HepG2 (cell line): Measurements from ENCODE around the gene IDUA. TPM values are rescaled to one million over a fixed set of nuclear protein-coding genes. Genes with fewer than 3 reads are reported as not detected.

Source experiments
- ASH2L ChIP-seq: fragments of 300-600, 200-600 bp; sonication (generic); IDR thresholded peaks from 2 replicates; pipeline ENCODE4 v1.7.0; 2017; ENCODE audit warnings: low read depth, mild to moderate bottlenecking, moderate library complexity, mixed read lengths, low read length; ENCODE audit not compliant: insufficient read length
- BORCS8-MEF2B ChIP-seq: sonication (generic); formaldehyde crosslinking; IDR thresholded peaks from 2 replicates; pipeline ENCODE4 v1.8.0; 2022; ENCODE audit warnings: mild to moderate bottlenecking, missing genetic modification reagents
- GMEB1 ChIP-seq: sonication (generic); formaldehyde crosslinking; IDR thresholded peaks from 2 replicates; pipeline ENCODE4 v1.5.1; 2020; ENCODE audit warnings: missing genetic modification reagents, mild to moderate bottlenecking, borderline replicate concordance
- JARID2 ChIP-seq: sonication (generic); formaldehyde crosslinking; IDR thresholded peaks from 2 replicates; pipeline ENCODE4 v1.8.1; 2023; ENCODE audit warnings: missing genetic modification reagents, inconsistent platforms; ENCODE audit not compliant: insufficient replicate concordance
- MAZ ChIP-seq, 2 experiments: sonication (generic) in 1 of 2; formaldehyde crosslinking in 1 of 2; IDR thresholded peaks; 2 replicates each; pipeline versions ENCODE4 v1.5.0 to v1.6.1; 2012 to 2020; ENCODE audit warnings: low read depth in 2 of 2, mild to moderate bottlenecking in 2 of 2, borderline replicate concordance in 1 of 2, improper control_type of control experiment in 1 of 2, low read length in 1 of 2, missing genetic modification reagents in 1 of 2, moderate library complexity in 1 of 2
- MBD4 ChIP-seq: IDR thresholded peaks from 2 replicates; pipeline ENCODE4 v1.6.1; 2012; ENCODE audit warnings: low read length, inconsistent platforms, borderline replicate concordance
- MYNN ChIP-seq: sonication (generic); formaldehyde crosslinking; IDR thresholded peaks from 2 replicates; pipeline ENCODE4 v1.4.0; 2020; ENCODE audit warnings: mild to moderate bottlenecking, low read depth, missing genetic modification reagents
- NFKBIZ ChIP-seq: IDR thresholded peaks from 2 replicates; pipeline ENCODE4 v1.6.1; 2018; ENCODE audit warnings: missing genetic modification reagents, missing compliant biosample characterization
- NFRKB ChIP-seq: fragments of 450-650 bp; IDR thresholded peaks from 2 replicates; pipeline ENCODE4 v1.6.1; 2017
- NONO ChIP-seq, 2 experiments: fragments of 450-650 bp in 1 of 2; sonication (generic) in 1 of 2; formaldehyde crosslinking in 1 of 2; IDR thresholded peaks in 1 of 2; conservative IDR thresholded peaks in 1 of 2; 2 replicates each; pipeline versions ENCODE4 v1.6.1 to v1.8.0; 2017 to 2022; ENCODE audit warnings: mild to moderate bottlenecking in 1 of 2, missing genetic modification reagents in 1 of 2, moderate library complexity in 1 of 2
- NR0B2 ChIP-seq: sonication (generic); formaldehyde crosslinking; IDR thresholded peaks from 2 replicates; pipeline ENCODE4 v1.4.0; 2020; ENCODE audit warnings: mild to moderate bottlenecking, missing genetic modification reagents
- NR2C2 ChIP-seq: sonication (generic); formaldehyde crosslinking; IDR thresholded peaks from 2 replicates; pipeline ENCODE4 v1.4.0; 2020; ENCODE audit warnings: missing genetic modification reagents, mild to moderate bottlenecking, moderate library complexity, borderline replicate concordance
- RBM22 ChIP-seq: fragments of 200-400 bp; formaldehyde crosslinking; optimal IDR thresholded peaks from 2 replicates; pipeline ENCODE3; 2017; ENCODE audit warnings: mild to moderate bottlenecking, low read length, moderate library complexity
- RELA ChIP-seq: sonication (generic); formaldehyde crosslinking; IDR thresholded peaks from 2 replicates; pipeline ENCODE4 v1.4.0; 2020; ENCODE audit warnings: missing genetic modification reagents
- TEAD3 ChIP-seq: optimal IDR thresholded peaks from 2 replicates; pipeline ENCODE3; 2016; ENCODE audit warnings: borderline replicate concordance
- THRA ChIP-seq: sonication (generic); formaldehyde crosslinking; IDR thresholded peaks from 2 replicates; pipeline ENCODE4 v1.4.0; 2020; ENCODE audit warnings: missing genetic modification reagents, borderline replicate concordance
- ZC3H4 ChIP-seq: sonication (generic); formaldehyde crosslinking; IDR thresholded peaks from 2 replicates; pipeline ENCODE4 v1.4.0; 2020; ENCODE audit warnings: missing genetic modification reagents, borderline replicate concordance
- ZNF205 ChIP-seq: IDR thresholded peaks from 2 replicates; pipeline ENCODE4 v1.6.1; 2018; ENCODE audit warnings: missing biosample characterization, missing genetic modification reagents
- ZNF512B ChIP-seq: sonication (generic); formaldehyde crosslinking; IDR thresholded peaks from 2 replicates; pipeline ENCODE4 v1.5.1; 2020; ENCODE audit warnings: missing genetic modification reagents, mild to moderate bottlenecking, borderline replicate concordance
- ZNF644 ChIP-seq: IDR thresholded peaks from 2 replicates; pipeline ENCODE4 v1.6.1; 2016; ENCODE audit warnings: low read depth
- ZNF672 ChIP-seq: sonication (generic); formaldehyde crosslinking; IDR thresholded peaks from 2 replicates; pipeline ENCODE4 v1.8.1; 2022; ENCODE audit warnings: missing genetic modification reagents
- ZNF777 ChIP-seq: sonication (generic); formaldehyde crosslinking; IDR thresholded peaks from 2 replicates; pipeline ENCODE4 v1.4.0; 2020; ENCODE audit warnings: missing genetic modification reagents
- polyA plus RNA-seq, 8 experiments: library from polyadenylated mRNA; depleted of rRNA in 3 of 8; stranded (reverse) in 7 of 8; unstranded in 1 of 8; fragments of >200 nt; fragmentation: Illumina TruSeq in 4 of 8; extraction: Trizol in 4 of 8; gene quantifications; 2 replicates each; pipeline versions ENCODE4 v1.2.1 to v1.2.3, GENCODE V29; 2011 to 2016; ENCODE audit warnings: low read depth in 4 of 8, missing spikeins in 1 of 8, mixed read lengths in 1 of 8; ENCODE audit not compliant: insufficient read depth in 1 of 8
- total RNA-seq, 5 experiments: library from RNA; depleted of rRNA; stranded (reverse); fragments of >200 nt; fragmentation: Illumina TruSeq; extraction: Trizol; gene quantifications; 2 replicates each; pipeline ENCODE4 v1.2.3, GENCODE V29; 2016; ENCODE audit warnings: low read depth in 1 of 5

Gene IDUA
- total and polyA plus RNA-seq, 2 of the 13 experiments (the other 11 are each of a cell fraction or from before 2014, with no cell fraction given), result 0.77 to 1.0 TPM

GRCh38 chr4:1014291-1015167, 27.7 kb downstream of the IDUA start (continued):
- no peak for TF ChIP-seq NR0B2 (CRISPR knock-in tag)
- TF ChIP-seq THRA, result no peak
- no peak for TF ChIP-seq ZNF205
- TF ChIP-seq ZNF672 (CRISPR knock-in tag), result no peak
- no peak for TF ChIP-seq NONO (IDR thresholded peaks at IDR 0.05)
- TF ChIP-seq NONO (CRISPR knock-in tag; conservative IDR thresholded peaks at IDR 0.05), result 0 out of 2 replicates have a peak, but pooled peaks have one; percentile 18
- TF ChIP-seq ZNF644, result peak; percentile 7; the same call in 1 of the 2 replicates
- TF ChIP-seq MAZ (IDR thresholded peaks at IDR 0.05; ENCODE audit: borderline replicate concordance, low read depth, low read length), result no peak
- TF ChIP-seq MAZ (CRISPR knock-in tag; IDR thresholded peaks at IDR 0.05; ENCODE audit: low read depth), result peak; percentile 51; the same call in 1 of the 2 replicates
- no peak; the same call in 1 of the 2 replicates for TF ChIP-seq BORCS8-MEF2B (CRISPR knock-in tag)
- TF ChIP-seq MYNN (CRISPR knock-in tag), result no peak
- TF ChIP-seq ZNF777 (CRISPR knock-in tag), result no peak
- TF ChIP-seq RBM22, result no peak
- TF ChIP-seq RELA (CRISPR knock-in tag), result no peak
- no peak for TF ChIP-seq GMEB1 (CRISPR knock-in tag)
- TF ChIP-seq TEAD3 (CRISPR knock-in tag), result no peak
- no peak for TF ChIP-seq ZNF512B (CRISPR knock-in tag)
- no peak for TF ChIP-seq NFRKB
- peak; percentile 41; the same call in 1 of the 2 replicates for TF ChIP-seq NR2C2
- TF ChIP-seq NFKBIZ, result no peak
- no peak for TF ChIP-seq MBD4
- no peak; the same call in 1 of the 2 replicates for TF ChIP-seq ZC3H4 (CRISPR knock-in tag)
- TF ChIP-seq JARID2 (CRISPR knock-in tag), result no peak
- TF ChIP-seq ASH2L, result no peak
